OCI-LY3 (cell line): ENCODE results near the gene VPS13C.

Experiments
- H2AFZ ChIP-seq: fragments of 200-600, 300-600 bp; shearing (Covaris generic); 2 replicates; pipeline ENCODE4 v1.6.0; 2014; ENCODE audit warnings: antibody characterized with exemption, low read depth, low read length
- H3K27ac ChIP-seq: fragments of 200-600, 300-600 bp; sonication (generic); 2 replicates; pipeline ENCODE4 v1.5.1; 2014; ENCODE audit warnings: mild to moderate bottlenecking, low read length, moderate library complexity, mixed read lengths
- H3K27me3 ChIP-seq: fragments of 200-600, 300-600 bp; sonication (generic); 2 replicates; pipeline ENCODE4 v1.6.1; 2014; ENCODE audit warnings: low read depth, low read length, mixed read lengths
- H3K36me3 ChIP-seq: fragments of 200-600, 300-600 bp; sonication (generic); replicated peaks from 2 replicates; pipeline ENCODE3; 2014; ENCODE audit warnings: low read depth, low read length, mixed read lengths
- H3K4me1 ChIP-seq: fragments of 300-600, 200-600 bp; sonication (generic); 2 replicates; pipeline ENCODE4 v1.6.1; 2014; ENCODE audit warnings: low read length, mixed read lengths
- H3K4me2 ChIP-seq: fragments of 200-600, 300-600 bp; sonication (generic); 2 replicates; pipeline ENCODE4 v1.6.1; 2014; ENCODE audit warnings: low read length, mixed read lengths
- H3K4me3 ChIP-seq: fragments of 300-600, 200-600 bp; sonication (generic); 2 replicates; pipeline ENCODE4 v1.5.1; 2014; ENCODE audit warnings: antibody characterized with exemption, mild to moderate bottlenecking, low read length, moderate library complexity
- H3K79me2 ChIP-seq: fragments of 300-600, 200-600 bp; shearing (Covaris generic); 2 replicates; pipeline ENCODE4 v1.6.1; 2014; ENCODE audit warnings: mild to moderate bottlenecking, low read length, mixed read lengths
- H3K9ac ChIP-seq: fragments of 300-600, 200-600 bp; shearing (Covaris generic); 2 replicates; pipeline ENCODE4 v1.6.0; 2014; ENCODE audit warnings: mild to moderate bottlenecking, low read length, moderate library complexity
- H3K9me3 ChIP-seq: fragments of 200-600, 300-600 bp; shearing (Covaris generic); 2 replicates; pipeline ENCODE4 v1.6.1; 2014; ENCODE audit warnings: low read length, mixed read lengths; ENCODE audit not compliant: insufficient read depth
- H4K20me1 ChIP-seq: fragments of 200-600, 300-600 bp; sonication (generic); 2 replicates; pipeline ENCODE4 v1.6.1; 2016; ENCODE audit warnings: low read length, mixed read lengths; ENCODE audit not compliant: insufficient read depth
- CTCF ChIP-seq: fragments of 200-600, 300-600 bp; sonication (generic); IDR thresholded peaks from 2 replicates; pipeline ENCODE4 v1.5.1; 2014; ENCODE audit warnings: antibody characterized with exemption, low read length, low read depth
- EZH2phosphoT487 ChIP-seq: fragments of 200-600 bp; shearing (Covaris generic); IDR thresholded peaks from 2 replicates; pipeline ENCODE4 v1.6.1; 2018; ENCODE audit warnings: antibody characterized with exemption, mixed run types, low read depth

The VPS13C gene

GRCh38 chr15:62104401-62104800, 44.2 kb upstream of the VPS13C start:
- H3K4me2 ChIP-seq: no peak overlapping the region
- no peaks in the 10 kb centered on the region for H4K20me1 ChIP-seq
- no peak overlapping the region for H3K27ac ChIP-seq
- H3K27me3 ChIP-seq: no peaks in the 10 kb centered on the region
- no peak for TF ChIP-seq CTCF
- TF ChIP-seq EZH2phosphoT487: no peak
- no peak overlapping the region for H3K9ac ChIP-seq
- H3K4me1 ChIP-seq: no peaks in the 10 kb centered on the region
- no peaks in the 10 kb centered on the region for H3K36me3 ChIP-seq
- H3K4me3 ChIP-seq: no peak overlapping the region
- H2AFZ ChIP-seq: no peak overlapping the region
- no peaks in the 10 kb centered on the region for H3K79me2 ChIP-seq
- H3K9me3 ChIP-seq: no peaks in the 10 kb centered on the region

- H3K9me3 ChIP-seq: no peaks in the 10 kb centered on the region
- H2AFZ ChIP-seq: no peak overlapping the region
- no peak overlapping the region for H3K4me2 ChIP-seq
- TF ChIP-seq EZH2phosphoT487 (no peak), CTCF (no peak)
- H4K20me1 ChIP-seq: no peaks in the 10 kb centered on the region
- no peaks in the 10 kb centered on the region for H3K79me2 ChIP-seq
- peaks cover under 1% of the 10 kb centered on the region; the same call in 1 of the 2 replicates for H3K27me3 ChIP-seq
- H3K4me1 ChIP-seq: no peaks in the 10 kb centered on the region
- H3K36me3 ChIP-seq: no peaks in the 10 kb centered on the region
- H3K4me3 ChIP-seq: no peak overlapping the region
- no peak overlapping the region for H3K27ac ChIP-seq
- H3K9ac ChIP-seq: no peak overlapping the region
Measured at GRCh38 chr15:62103431-62103830, 43.2 kb upstream of the VPS13C start.

GRCh38 chr15:62099094-62099601, 38.9 kb upstream of the VPS13C start:
- Histone ChIP-seq H3K4me1 (no peaks in the 10 kb centered on the region), H3K36me3 (no peaks in the 10 kb centered on the region), H3K9me3 (no peaks in the 10 kb centered on the region), H4K20me1 (no peaks in the 10 kb centered on the region), H3K79me2 (no peaks in the 10 kb centered on the region), H3K27ac (no peak overlapping the region), H3K4me3 (no peak overlapping the region), H3K9ac (no peak overlapping the region), H2AFZ (no peak overlapping the region), H3K27me3 (peaks cover 2% of the 10 kb centered on the region; the same call in 1 of the 2 replicates), H3K4me2 (no peak overlapping the region)
- TF ChIP-seq EZH2phosphoT487 (no peak), CTCF (no peak)

- no peaks in the 10 kb centered on the region for H3K4me1 ChIP-seq
- TF ChIP-seq CTCF (no peak), EZH2phosphoT487 (no peak)
- no peak overlapping the region for H3K4me2 ChIP-seq
- H3K36me3 ChIP-seq: no peaks in the 10 kb centered on the region
- H3K27me3 ChIP-seq: peaks cover 2% of the 10 kb centered on the region; the same call in 1 of the 2 replicates
- H3K79me2 ChIP-seq: no peaks in the 10 kb centered on the region
- no peak overlapping the region for H3K4me3 ChIP-seq
- no peaks in the 10 kb centered on the region for H4K20me1 ChIP-seq
- no peak overlapping the region for H2AFZ ChIP-seq
- H3K9ac ChIP-seq: no peak overlapping the region
- no peak overlapping the region for H3K27ac ChIP-seq
- no peaks in the 10 kb centered on the region for H3K9me3 ChIP-seq
Measured at GRCh38 chr15:62094388-62094787, 34.1 kb upstream of the VPS13C start.
